Stimulated activated CD4-positive, alpha-beta T cell treated with anti-CD3 and anti-CD28 coated beads, Interleukin-2, amount 100 ng/mL, for 48 hours (primary cell): ENCODE data around the gene SLC39A11.

Experiments
- DNase-seq, 2 donors: peaks; one replicate each; pipeline ENCODE4 v3.0.0-alpha.2; 2020

SLC39A11 gene

GRCh38 chr17:72700226-72700625 lies 392.3 kb downstream of the SLC39A11 start:
- no peak for DNase-seq

- DNase-seq, result no peak
These were observed 392.9 kb downstream of the SLC39A11 start for GRCh38 chr17:72699545-72699944.

- DNase-seq, result no peak
These were observed 394.8 kb downstream of the SLC39A11 start for GRCh38 chr17:72697602-72698146.

GRCh38 chr17:72696721-72697120 lies 395.8 kb downstream of the SLC39A11 start:
- no peak for DNase-seq

- DNase-seq, result no peak
These were observed 396.3 kb downstream of the SLC39A11 start for GRCh38 chr17:72696156-72696555.

- no peak for DNase-seq
These were observed 398.5 kb downstream of the SLC39A11 start for GRCh38 chr17:72693956-72694355.

- DNase-seq, result no peak
These were observed 399.2 kb downstream of the SLC39A11 start for GRCh38 chr17:72693151-72693878.

GRCh38 chr17:72692676-72693075 lies 399.8 kb downstream of the SLC39A11 start:
- no peak for DNase-seq

- DNase-seq, result no peak
These were observed 400.9 kb downstream of the SLC39A11 start for GRCh38 chr17:72691586-72691985.

GRCh38 chr17:72691017-72691416 lies 401.5 kb downstream of the SLC39A11 start:
- no peak for DNase-seq

- DNase-seq, result no peak
These were observed 404.6 kb downstream of the SLC39A11 start for GRCh38 chr17:72687886-72688285.

- no peak for DNase-seq
These were observed 408.0 kb downstream of the SLC39A11 start for GRCh38 chr17:72684405-72685020.

- no peak for DNase-seq
These were observed 408.7 kb downstream of the SLC39A11 start for GRCh38 chr17:72683506-72684404.

- no peak for DNase-seq
These were observed 409.9 kb downstream of the SLC39A11 start for GRCh38 chr17:72682605-72683004.

- DNase-seq, result no peak
These were observed 410.6 kb downstream of the SLC39A11 start for GRCh38 chr17:72681844-72682243.

GRCh38 chr17:72677714-72678390 lies 414.6 kb downstream of the SLC39A11 start:
- DNase-seq, result no peak

GRCh38 chr17:72677108-72677507 lies 415.4 kb downstream of the SLC39A11 start:
- no peak for DNase-seq

GRCh38 chr17:72672729-72673128 lies 419.8 kb downstream of the SLC39A11 start:
- no peak for DNase-seq

GRCh38 chr17:72671016-72671415 lies 421.5 kb downstream of the SLC39A11 start:
- DNase-seq, result no peak

GRCh38 chr17:72667096-72668063 lies 425.1 kb downstream of the SLC39A11 start:
- DNase-seq, result no peak
